Lower lobe of right lung (tissue), 2 donors: ENCODE results near the gene TPO. TPM values are rescaled to one million over a fixed set of nuclear protein-coding genes. Genes with fewer than 3 reads are reported as not detected.

Experiments used
- ATAC-seq, 2 donors: fragments of 200-7000 bp; cut with Tn5 transposase; one replicate each; pipeline ENCODE4 v1.9.1; 2020 to 2022; ENCODE audit warnings: mild to moderate bottlenecking in 2 of 2, moderate library complexity in 2 of 2
- DNase-seq: peaks from one replicate; pipeline ENCODE4 v3.0.0-alpha.2; 2020
- H3K27ac ChIP-seq: fragments of 200-600 bp; one replicate; pipeline ENCODE4 v1.8.0; 2022
- H3K27me3 ChIP-seq: fragments of 200-600 bp; one replicate; pipeline ENCODE4 v1.8.0; 2022; ENCODE audit warnings: low read depth
- H3K36me3 ChIP-seq: fragments of 200-600 bp; one replicate; pipeline ENCODE4 v1.8.0; 2022; ENCODE audit warnings: mild to moderate bottlenecking
- H3K4me1 ChIP-seq: fragments of 200-600 bp; one replicate; pipeline ENCODE4 v1.8.0; 2022
- H3K4me3 ChIP-seq: fragments of 200-600 bp; one replicate; pipeline ENCODE4 v1.8.0; 2022; ENCODE audit warnings: mild to moderate bottlenecking
- H3K9me3 ChIP-seq: fragments of 200-600 bp; one replicate; pipeline ENCODE4 v1.8.0; 2022
- CTCF ChIP-seq: fragments of 200-600 bp; IDR thresholded peaks from one replicate; pipeline ENCODE4 v1.8.0; 2022; ENCODE audit warnings: antibody characterized with exemption, mild to moderate bottlenecking
- intact Hi-C: fragments of 100-400 bp; cut with DNase I; formaldehyde crosslinking; loops from one replicate; pipeline ENCODE4 v1.11.0; 2022
- total RNA-seq: library from RNA; stranded (reverse); fragmentation: NEBNext Ultra II Directional; extraction: Animal tissue kit (Norgen Biotek cat#: 25700); gene quantifications from one replicate; pipeline ENCODE4 v1.2.1, GENCODE V29; 2021
- donor health status: DM: no; HTN: yes; CAD: no; lungs with severe emphysema.

TPO gene
- total RNA-seq, 1 donor from 2014 or later, result 0.21 TPM

- no peaks in the 10 kb centered on the region for H3K9me3 ChIP-seq
- no peaks in the 10 kb centered on the region for H3K36me3 ChIP-seq
- H3K4me1 ChIP-seq, result no peaks in the 10 kb centered on the region
- no peak for ATAC-seq
- intact Hi-C loops, result no loop called here
- no peak for DNase-seq
- no peak overlapping the region for H3K27ac ChIP-seq
- no peak for TF ChIP-seq CTCF
- no peaks in the 10 kb centered on the region for H3K27me3 ChIP-seq
- H3K4me3 ChIP-seq, result no peak overlapping the region
These were observed 2.2 kb downstream of the TPO start for GRCh38 chr2:1415501-1415900.

- Histone ChIP-seq H3K27ac (no peak overlapping the region), H3K4me1 (no peaks in the 10 kb centered on the region), H3K4me3 (no peak overlapping the region), H3K36me3 (no peaks in the 10 kb centered on the region), H3K27me3 (peaks cover 1% of the 10 kb centered on the region), H3K9me3 (no peaks in the 10 kb centered on the region)
- no peak for TF ChIP-seq CTCF
- intact Hi-C loops, result no loop called here
- no peak for DNase-seq
- ATAC-seq, result no peak
These were observed 5.3 kb downstream of the TPO start for GRCh38 chr2:1418566-1418965.

- peak in 1 of 2 donors; percentile 27 for ATAC-seq
- H3K27ac ChIP-seq, result no peak overlapping the region
- no peaks in the 10 kb centered on the region for H3K9me3 ChIP-seq
- H3K36me3 ChIP-seq, result no peaks in the 10 kb centered on the region
- intact Hi-C loops, result no loop called here
- H3K4me1 ChIP-seq, result no peaks in the 10 kb centered on the region
- no peak overlapping the region for H3K4me3 ChIP-seq
- H3K27me3 ChIP-seq, result peaks cover 4% of the 10 kb centered on the region
- no peak for TF ChIP-seq CTCF
- no peak for DNase-seq
These were observed 7.7 kb downstream of the TPO start for GRCh38 chr2:1420746-1421480.

GRCh38 chr2:1421731-1422130 lies 8.5 kb downstream of the TPO start:
- H3K27ac ChIP-seq, result no peak overlapping the region
- intact Hi-C loops, result no loop called here
- no peaks in the 10 kb centered on the region for H3K4me1 ChIP-seq
- H3K27me3 ChIP-seq, result peaks cover 4% of the 10 kb centered on the region
- H3K36me3 ChIP-seq, result no peaks in the 10 kb centered on the region
- no peaks in the 10 kb centered on the region for H3K9me3 ChIP-seq
- no peak for TF ChIP-seq CTCF
- no peak for DNase-seq
- ATAC-seq, result no peak
- H3K4me3 ChIP-seq, result no peak overlapping the region

- peaks cover 4% of the 10 kb centered on the region for H3K27me3 ChIP-seq
- TF ChIP-seq CTCF, result no peak
- H3K4me1 ChIP-seq, result no peaks in the 10 kb centered on the region
- no peaks in the 10 kb centered on the region for H3K36me3 ChIP-seq
- no peak overlapping the region for H3K27ac ChIP-seq
- ATAC-seq (peak in 1 of 2 donors; percentile 48), DNase-seq (no peak)
- intact Hi-C loops, result no loop called here
- no peaks in the 10 kb centered on the region for H3K9me3 ChIP-seq
- no peak overlapping the region for H3K4me3 ChIP-seq
These were observed 8.9 kb downstream of the TPO start for GRCh38 chr2:1422131-1422530.
